ENCODE measurements around the gene SPART. TPM values are rescaled to one million over a fixed set of nuclear protein-coding genes. Genes with fewer than 3 reads are reported as not detected.

SPART gene
- total RNA-seq, 4 donors from 2014 or later = 45.6 to 297 (median 135) TPM

DNA sequence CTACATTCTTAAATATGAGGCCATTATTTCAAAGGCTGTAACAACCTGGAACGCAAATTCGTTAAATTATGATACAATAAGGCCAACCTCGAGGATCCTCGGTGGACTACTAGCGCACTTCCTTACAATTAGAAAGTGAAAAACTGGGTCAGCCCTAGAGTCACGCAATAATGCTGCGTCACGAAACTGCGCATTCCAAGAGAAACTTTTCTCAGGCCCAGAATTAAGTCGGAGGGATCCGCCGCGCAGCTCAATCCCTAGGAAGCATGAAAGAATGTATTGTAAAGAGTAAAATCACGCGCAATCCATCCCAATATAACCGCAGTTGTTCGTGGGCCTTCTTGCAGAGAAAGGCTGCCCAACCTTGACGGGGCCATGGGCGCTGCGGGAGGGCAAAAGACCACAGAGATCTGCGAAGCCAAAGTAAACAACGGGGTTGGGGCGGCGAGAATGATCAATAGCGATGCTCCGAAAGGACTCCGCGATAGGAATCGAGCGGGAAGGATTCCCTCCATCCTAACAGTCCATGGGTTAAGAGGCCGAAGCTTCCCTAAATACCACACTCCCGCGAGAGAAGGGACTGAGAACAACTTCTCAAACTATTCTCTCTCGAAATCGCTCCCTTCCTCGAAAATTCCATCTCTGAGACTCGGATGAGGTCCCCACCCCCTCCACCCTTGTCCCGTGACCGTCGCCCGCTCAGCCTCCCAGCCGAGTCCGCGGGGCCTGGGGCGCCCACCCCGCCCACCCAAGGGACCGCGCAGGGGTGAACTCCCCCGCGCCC, 564 bp downstream of the SPART start:
- intact Hi-C loops (cut with DNase I; ENCODE audit: low total_unique reads) = no loop called here
- Histone ChIP-seq H3K4me1 (peaks cover 0 to 9% of the 10 kb centered on the region in 2 donors), H3K9me3 (no peaks in the 10 kb centered on the region), H3K36me3 (no peaks in the 10 kb centered on the region), H3K27me3 (no peaks in the 10 kb centered on the region), H3K27ac (peak overlapping the region; percentile 99 to 100), H3K4me3 (peak overlapping the region; percentile 67 to 91)
- peak; percentile 77 to 85 for DNase-seq
- TF ChIP-seq POLR2A (IDR thresholded peaks at IDR 0.05) = peak; percentile 60 to 81
- TF ChIP-seq, protein P1, sequence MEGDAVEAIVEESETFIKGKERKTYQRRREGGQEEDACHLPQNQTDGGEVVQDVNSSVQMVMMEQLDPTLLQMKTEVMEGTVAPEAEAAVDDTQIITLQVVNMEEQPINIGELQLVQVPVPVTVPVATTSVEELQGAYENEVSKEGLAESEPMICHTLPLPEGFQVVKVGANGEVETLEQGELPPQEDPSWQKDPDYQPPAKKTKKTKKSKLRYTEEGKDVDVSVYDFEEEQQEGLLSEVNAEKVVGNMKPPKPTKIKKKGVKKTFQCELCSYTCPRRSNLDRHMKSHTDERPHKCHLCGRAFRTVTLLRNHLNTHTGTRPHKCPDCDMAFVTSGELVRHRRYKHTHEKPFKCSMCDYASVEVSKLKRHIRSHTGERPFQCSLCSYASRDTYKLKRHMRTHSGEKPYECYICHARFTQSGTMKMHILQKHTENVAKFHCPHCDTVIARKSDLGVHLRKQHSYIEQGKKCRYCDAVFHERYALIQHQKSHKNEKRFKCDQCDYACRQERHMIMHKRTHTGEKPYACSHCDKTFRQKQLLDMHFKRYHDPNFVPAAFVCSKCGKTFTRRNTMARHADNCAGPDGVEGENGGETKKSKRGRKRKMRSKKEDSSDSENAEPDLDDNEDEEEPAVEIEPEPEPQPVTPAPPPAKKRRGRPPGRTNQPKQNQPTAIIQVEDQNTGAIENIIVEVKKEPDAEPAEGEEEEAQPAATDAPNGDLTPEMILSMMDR (IDR thresholded peaks at IDR 0.05) = no peak

DNA sequence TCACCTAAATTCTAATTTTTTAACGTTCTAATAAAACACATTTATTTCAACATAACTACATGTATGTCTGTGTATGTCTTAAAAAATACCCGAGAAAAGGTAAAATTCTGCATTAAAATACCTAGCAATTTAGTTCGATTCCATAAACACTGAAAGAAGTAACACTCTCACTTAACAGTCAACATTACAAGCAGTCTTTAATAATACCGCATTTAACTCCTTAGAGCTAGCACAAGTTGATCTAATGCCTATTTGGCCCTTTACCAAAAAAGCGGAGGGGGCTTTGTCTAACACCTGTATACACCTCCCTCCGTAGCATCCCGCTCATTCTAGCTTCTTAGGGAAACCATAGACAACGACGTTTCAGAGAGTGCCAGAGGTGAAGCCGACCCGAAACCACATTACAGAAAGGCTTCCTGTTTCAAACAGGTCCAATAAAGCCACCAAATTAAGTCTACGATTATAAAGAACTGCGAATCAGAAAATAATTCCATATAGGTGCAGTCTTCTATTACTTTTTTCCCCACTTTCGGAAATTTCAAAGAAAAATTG, 1.2 kb downstream of the SPART start:
- Histone ChIP-seq H3K36me3 (no peaks in the 10 kb centered on the region), H3K27ac (peak overlapping the region; percentile 99 to 100), H3K4me3 (peak overlapping the region; percentile 67 to 91), H3K4me1 (peaks cover 0 to 9% of the 10 kb centered on the region in 2 donors), H3K27me3 (no peaks in the 10 kb centered on the region), H3K9me3 (no peaks in the 10 kb centered on the region)
- TF ChIP-seq, protein P1 (IDR thresholded peaks at IDR 0.05) = no peak
- TF ChIP-seq POLR2A (IDR thresholded peaks at IDR 0.05) = no peak
- intact Hi-C loops (cut with DNase I; ENCODE audit: low total_unique reads) = no loop called here
- DNase-seq = peak in 1 of 2 donors; percentile 29

DNA sequence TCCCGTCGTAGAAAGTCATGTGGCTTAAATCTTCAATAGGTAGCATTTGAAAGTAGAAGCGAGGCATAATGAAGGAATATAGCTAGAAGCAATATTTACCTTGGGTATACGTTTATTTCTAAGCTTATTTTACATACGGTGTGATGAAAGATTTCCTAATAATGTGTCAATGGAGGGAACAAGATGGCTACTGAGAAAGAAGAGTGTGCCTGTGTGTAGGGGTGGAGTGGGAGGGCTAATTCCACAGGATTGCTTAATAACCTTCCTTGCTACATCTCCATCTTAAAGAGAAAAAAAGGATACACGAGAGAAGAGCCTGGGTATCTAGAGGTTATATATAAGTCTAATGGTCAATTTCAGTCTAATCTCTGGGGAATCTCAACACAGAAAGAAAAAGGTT, 2.0 kb downstream of the SPART start:
- TF ChIP-seq POLR2A (IDR thresholded peaks at IDR 0.05) = no peak
- TF ChIP-seq, protein P1 (IDR thresholded peaks at IDR 0.05) = no peak
- peak overlapping the region; percentile 67 to 91 for H3K4me3 ChIP-seq
- peaks cover 0 to 9% of the 10 kb centered on the region in 2 donors for H3K4me1 ChIP-seq
- intact Hi-C loops (cut with DNase I; ENCODE audit: low total_unique reads) = no loop called here
- no peaks in the 10 kb centered on the region for H3K36me3 ChIP-seq
- no peaks in the 10 kb centered on the region for H3K27me3 ChIP-seq
- peak overlapping the region; percentile 99 to 100 for H3K27ac ChIP-seq
- H3K9me3 ChIP-seq = no peaks in the 10 kb centered on the region
- DNase-seq = peak in 1 of 2 donors; percentile 62

DNA sequence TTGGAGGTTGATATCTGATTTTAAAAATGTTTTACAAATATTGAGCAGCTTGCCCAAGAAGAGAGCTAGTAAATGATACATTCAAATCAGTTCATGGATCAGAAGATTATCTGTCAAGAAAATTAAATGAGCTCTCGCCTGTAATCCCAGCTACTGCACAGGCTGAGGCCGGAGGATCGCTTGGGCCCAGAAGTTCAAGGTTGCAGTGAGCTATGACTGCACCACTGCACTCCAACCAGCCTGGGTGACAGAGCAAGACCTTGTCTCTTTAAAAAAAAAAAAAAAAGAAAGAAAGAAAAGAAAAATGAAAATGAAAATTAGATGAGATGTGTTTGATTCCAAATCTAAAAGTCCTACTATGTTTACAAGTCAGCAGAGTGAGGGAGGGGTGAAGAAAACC, 2.4 kb downstream of the SPART start:
- H3K27ac ChIP-seq = peak overlapping the region; percentile 99 to 100
- H3K27me3 ChIP-seq = no peaks in the 10 kb centered on the region
- no peak for TF ChIP-seq POLR2A (IDR thresholded peaks at IDR 0.05)
- H3K4me3 ChIP-seq = peak overlapping the region in 1 of 2 donors; percentile 91
- H3K4me1 ChIP-seq = peaks cover 0 to 9% of the 10 kb centered on the region in 2 donors
- no peaks in the 10 kb centered on the region for H3K9me3 ChIP-seq
- intact Hi-C loops (cut with DNase I; ENCODE audit: low total_unique reads) = no loop called here
- H3K36me3 ChIP-seq = no peaks in the 10 kb centered on the region
- DNase-seq = no peak

DNA sequence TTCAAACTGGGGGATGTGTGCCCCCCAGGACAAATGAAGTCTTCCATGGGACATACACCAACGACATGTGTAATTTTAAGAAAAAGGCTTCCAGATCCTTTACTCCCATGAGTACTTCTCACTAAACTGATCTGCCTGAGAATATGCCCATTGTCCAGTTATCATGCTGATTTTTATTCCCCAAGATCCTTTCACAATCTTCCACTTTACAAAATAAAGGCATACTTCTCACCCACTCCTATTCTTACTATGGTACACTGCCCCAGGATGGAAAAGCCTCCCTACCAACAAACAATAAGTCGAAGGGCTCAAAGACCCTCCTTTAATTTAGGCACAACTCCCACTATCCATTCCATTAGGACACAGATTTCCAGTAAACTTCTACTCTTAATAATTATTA, 3.5 kb downstream of the SPART start:
- TF ChIP-seq POLR2A (IDR thresholded peaks at IDR 0.05) = no peak
- TF ChIP-seq, protein P1 (IDR thresholded peaks at IDR 0.05) = no peak
- Histone ChIP-seq H3K4me1 (peaks cover 0 to 9% of the 10 kb centered on the region in 2 donors), H3K9me3 (no peaks in the 10 kb centered on the region), H3K27me3 (no peaks in the 10 kb centered on the region), H3K27ac (peak overlapping the region in 1 of 2 donors; percentile 1), H3K36me3 (no peaks in the 10 kb centered on the region), H3K4me3 (no peak overlapping the region)
- intact Hi-C loops (cut with DNase I; ENCODE audit: low total_unique reads) = no loop called here
- no peak for DNase-seq
